Trophoblast cell (in vitro differentiated cells and primary cell): ENCODE results near the gene NMT1.

ENCODE experiments used
- DNase-seq, 2 donors: peaks; one replicate each; pipeline ENCODE4 v3.0.0-alpha.2; 2016
- H2AFZ ChIP-seq: 2 replicates; pipeline ENCODE4 v1.6.1; 2013; ENCODE audit warnings: low read length, moderate library complexity, mild to moderate bottlenecking; ENCODE audit not compliant: insufficient read depth, poor library complexity
- H2AK5ac ChIP-seq: 2 replicates; pipeline ENCODE4 v1.6.1; 2013; ENCODE audit warnings: mild to moderate bottlenecking, low read length
- H2BK120ac ChIP-seq: 2 replicates; pipeline ENCODE4 v1.6.1; 2013; ENCODE audit warnings: low read length, mild to moderate bottlenecking, moderate library complexity; ENCODE audit not compliant: insufficient read depth, poor library complexity
- H2BK12ac ChIP-seq: 2 replicates; pipeline ENCODE4 v1.6.1; 2013; ENCODE audit warnings: mild to moderate bottlenecking, low read length, moderate library complexity
- H2BK5ac ChIP-seq: 2 replicates; pipeline ENCODE4 v1.6.1; 2013; ENCODE audit warnings: low read length, low read depth, moderate library complexity, mild to moderate bottlenecking; ENCODE audit not compliant: poor library complexity
- H3K14ac ChIP-seq: 2 replicates; pipeline ENCODE4 v1.6.1; 2013; ENCODE audit warnings: mild to moderate bottlenecking, low read length
- H3K18ac ChIP-seq: 2 replicates; pipeline ENCODE4 v1.6.1; 2013; ENCODE audit warnings: mild to moderate bottlenecking, low read length
- H3K23ac ChIP-seq: 2 replicates; pipeline ENCODE4 v1.6.1; 2013; ENCODE audit warnings: low read length
- H3K27ac ChIP-seq: 2 replicates; pipeline ENCODE4 v1.5.1; 2013; ENCODE audit warnings: low read depth, mild to moderate bottlenecking, inconsistent platforms, low read length, moderate library complexity
- H3K27me3 ChIP-seq: 2 replicates; pipeline ENCODE4 v1.6.1; 2013; ENCODE audit warnings: inconsistent platforms, mild to moderate bottlenecking, low read length, moderate library complexity; ENCODE audit not compliant: insufficient read depth
- H3K36me3 ChIP-seq, 2 experiments: 1 replicate in 1 of 2; 2 replicates in 1 of 2; pipeline ENCODE4 v1.6.1; 2013; ENCODE audit warnings: low read length in 2 of 2, mild to moderate bottlenecking in 2 of 2, moderate library complexity in 1 of 2; ENCODE audit not compliant: insufficient read depth in 2 of 2, control insufficient read depth in 1 of 2
- H3K4ac ChIP-seq: 2 replicates; pipeline ENCODE4 v1.6.1; 2013; ENCODE audit warnings: low read depth, mild to moderate bottlenecking, low read length, moderate library complexity
- H3K4me1 ChIP-seq, 2 experiments: 1 replicate in 1 of 2; 2 replicates in 1 of 2; pipeline ENCODE4 v1.6.1; 2013; ENCODE audit warnings: low read length in 2 of 2, mild to moderate bottlenecking in 2 of 2, moderate library complexity in 1 of 2; ENCODE audit not compliant: insufficient read depth in 2 of 2, control insufficient read depth in 1 of 2
- H3K4me2 ChIP-seq: 2 replicates; pipeline ENCODE4 v1.6.1; 2013; ENCODE audit warnings: inconsistent platforms, mild to moderate bottlenecking, low read length, moderate library complexity
- H3K4me3 ChIP-seq: 2 replicates; pipeline ENCODE4 v1.5.1; 2013; ENCODE audit warnings: mild to moderate bottlenecking, low read depth, low read length, inconsistent platforms
- H3K79me1 ChIP-seq: one replicate; pipeline ENCODE4 v1.6.1; 2013; ENCODE audit warnings: low read length
- H3K79me2 ChIP-seq: 2 replicates; pipeline ENCODE4 v1.6.1; 2013; ENCODE audit warnings: low read length, mild to moderate bottlenecking; ENCODE audit not compliant: control insufficient read depth, insufficient read depth, poor library complexity
- H3K9ac ChIP-seq: 2 replicates; pipeline ENCODE4 v1.6.1; 2013; ENCODE audit warnings: mild to moderate bottlenecking, low read length
- H3K9me3 ChIP-seq: 2 replicates; pipeline ENCODE4 v1.6.1; 2013; ENCODE audit warnings: low read depth, mild to moderate bottlenecking, control low read depth, inconsistent platforms, low read length; ENCODE audit not compliant: insufficient read depth
- H4K12ac ChIP-seq: 2 replicates; pipeline ENCODE4 v1.6.1; 2013; ENCODE audit warnings: low read depth, mild to moderate bottlenecking, low read length, moderate library complexity
- H4K8ac ChIP-seq: 2 replicates; pipeline ENCODE4 v1.6.1; 2013; ENCODE audit warnings: low read depth, mild to moderate bottlenecking, low read length, moderate library complexity
- H4K91ac ChIP-seq: one replicate; pipeline ENCODE4 v1.6.1; 2013; ENCODE audit warnings: low read depth, mild to moderate bottlenecking, low read length, moderate library complexity
- WGBS: extraction: QIAGEN DNeasy Blood & Tissue Kit; methylation state at CpG from one replicate; pipeline ENCODE4 v1.1.7; 2013; ENCODE audit warnings: missing lambda C conversion rate; ENCODE audit not compliant: insufficient read length, insufficient coverage; ENCODE audit errors: extremely low coverage; 5-methylcytosine and 5-hydroxymethylcytosine counted together

Gene NMT1

GRCh38 chr17:45107293-45108010, 46.3 kb downstream of the NMT1 start:
- H3K36me3 ChIP-seq, result peaks cover 71 to 72% of the 10 kb centered on the region in 2 experiments
- no peak overlapping the region for H3K9ac ChIP-seq
- no CpG with 5 or more reads among the region's 13 CpGs for WGBS
- DNase-seq, result no peak
- H2AK5ac ChIP-seq, result no peak overlapping the region
- no peak overlapping the region for H4K8ac ChIP-seq
- no peak overlapping the region for H2AFZ ChIP-seq
- H3K79me2 ChIP-seq, result no peaks in the 10 kb centered on the region
- no peak overlapping the region for H3K4ac ChIP-seq
- no peak overlapping the region for H2BK12ac ChIP-seq
- peaks cover 6% of the 10 kb centered on the region for H3K79me1 ChIP-seq
- H3K4me2 ChIP-seq, result no peak overlapping the region
- no peak overlapping the region for H3K4me3 ChIP-seq
- no peak overlapping the region for H2BK120ac ChIP-seq
- no peaks in the 10 kb centered on the region for H3K27me3 ChIP-seq
- H3K9me3 ChIP-seq, result no peaks in the 10 kb centered on the region
- peaks cover 5 to 10% of the 10 kb centered on the region in 2 experiments for H3K4me1 ChIP-seq
- no peak overlapping the region for H3K27ac ChIP-seq
- H3K14ac ChIP-seq, result no peak overlapping the region
- no peak overlapping the region for H2BK5ac ChIP-seq
- no peak overlapping the region for H4K91ac ChIP-seq
- H4K12ac ChIP-seq, result no peak overlapping the region
- no peak overlapping the region for H3K23ac ChIP-seq
- no peak overlapping the region for H3K18ac ChIP-seq

DNA sequence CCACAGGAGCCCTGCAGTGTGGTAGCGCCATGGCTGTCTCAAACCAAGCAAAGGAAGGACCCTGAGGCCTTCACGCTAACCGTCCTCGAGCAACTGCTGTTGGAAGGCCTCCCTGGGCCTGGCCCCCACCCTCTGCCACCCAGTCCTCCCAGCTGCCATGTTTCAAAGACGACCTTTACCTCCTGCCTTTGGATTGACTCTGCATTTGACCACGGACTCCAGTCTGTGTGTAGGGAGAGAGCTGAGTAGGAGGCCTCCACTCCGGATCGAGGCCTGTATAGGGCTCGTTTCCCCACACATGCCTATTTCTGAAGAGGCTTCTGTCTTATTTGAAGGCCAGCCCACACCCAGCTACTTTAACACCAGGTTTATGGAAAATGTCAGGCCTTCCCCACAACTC, 46.9 kb downstream of the NMT1 start:
- H3K4me1 ChIP-seq, result peaks cover 0 to 5% of the 10 kb centered on the region in 2 experiments
- no CpG with 5 or more reads among the region's 9 CpGs for WGBS
- H3K79me1 ChIP-seq, result peaks cover under 1% of the 10 kb centered on the region

DNA sequence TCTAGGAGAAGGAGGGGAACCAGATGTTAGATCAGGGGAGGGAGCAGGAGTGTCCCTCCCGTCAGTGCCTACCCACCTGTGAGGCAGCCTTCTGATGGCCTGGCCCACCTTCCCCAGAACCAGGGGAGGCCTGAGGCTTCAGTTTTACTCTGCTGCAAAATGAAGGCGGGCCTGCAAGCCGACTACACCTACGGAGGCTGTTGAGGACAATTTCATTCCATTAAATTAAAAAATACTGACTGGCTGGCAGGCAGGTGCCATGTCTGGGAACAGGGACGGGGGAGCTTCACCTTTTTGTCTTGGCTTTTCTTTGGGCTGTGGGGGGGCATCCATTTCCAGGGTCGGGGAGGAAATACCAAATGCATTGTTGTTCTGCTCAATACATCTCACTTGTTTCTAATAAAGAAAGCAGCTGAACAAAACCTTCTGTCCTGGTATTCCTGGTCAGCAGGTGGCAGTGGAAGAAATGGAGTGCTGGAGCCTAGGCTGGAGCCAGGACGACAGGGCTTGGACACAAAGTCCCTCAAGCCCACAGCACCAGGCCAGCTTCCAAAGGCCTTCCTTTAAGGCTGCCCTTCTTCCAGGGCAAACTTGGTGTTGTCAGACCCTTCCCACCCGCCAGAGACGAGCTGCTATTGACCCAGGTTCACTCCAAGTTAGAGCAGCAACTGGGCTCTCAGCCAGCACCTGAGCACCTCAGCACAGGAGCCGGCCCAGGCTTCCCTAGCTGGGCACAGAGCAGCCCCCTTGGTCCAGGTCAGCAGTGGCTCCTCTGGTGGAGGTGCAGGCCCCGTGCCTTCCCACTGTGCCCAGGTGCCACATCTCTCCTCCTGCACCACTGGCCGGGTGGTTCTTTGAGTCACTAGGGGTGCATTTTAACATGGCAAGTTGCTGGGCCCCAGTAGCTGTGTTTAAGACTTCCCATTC, 47.7 kb downstream of the NMT1 start:
- no peak overlapping the region for H2BK120ac ChIP-seq
- peaks cover 0 to 1% of the 10 kb centered on the region in 2 experiments for H3K4me1 ChIP-seq
- no peak overlapping the region for H3K27ac ChIP-seq
- no peak overlapping the region for H2AFZ ChIP-seq
- no peak overlapping the region for H3K4me2 ChIP-seq
- no peak overlapping the region for H3K9ac ChIP-seq
- H4K12ac ChIP-seq, result no peak overlapping the region
- H2AK5ac ChIP-seq, result no peak overlapping the region
- no peak overlapping the region for H4K8ac ChIP-seq
- H2BK12ac ChIP-seq, result no peak overlapping the region
- no CpG with 5 or more reads among the region's 12 CpGs for WGBS
- no peak overlapping the region for H3K18ac ChIP-seq
- no peak overlapping the region for H2BK5ac ChIP-seq
- no peak overlapping the region for H4K91ac ChIP-seq
- H3K4ac ChIP-seq, result no peak overlapping the region
- no peaks in the 10 kb centered on the region for H3K27me3 ChIP-seq
- no peak overlapping the region for H3K14ac ChIP-seq
- no peak for DNase-seq
- no peaks in the 10 kb centered on the region for H3K79me1 ChIP-seq
- H3K79me2 ChIP-seq, result no peaks in the 10 kb centered on the region
- no peak overlapping the region for H3K4me3 ChIP-seq
- H3K36me3 ChIP-seq, result peaks cover 65 to 66% of the 10 kb centered on the region in 2 experiments
- peaks cover 2% of the 10 kb centered on the region for H3K9me3 ChIP-seq
- no peak overlapping the region for H3K23ac ChIP-seq

More for the DNA sequence above, 46.9 kb downstream of the NMT1 start:
- Histone ChIP-seq H3K23ac (no peak overlapping the region), H3K79me2 (no peaks in the 10 kb centered on the region), H3K4ac (no peak overlapping the region), H3K14ac (no peak overlapping the region), H3K27ac (no peak overlapping the region), H2AK5ac (no peak overlapping the region), H4K91ac (no peak overlapping the region), H3K27me3 (no peaks in the 10 kb centered on the region), H2BK120ac (no peak overlapping the region), H4K12ac (no peak overlapping the region), H3K36me3 (peaks cover 70 to 72% of the 10 kb centered on the region in 2 experiments), H3K4me3 (no peak overlapping the region), H2AFZ (no peak overlapping the region), H2BK12ac (no peak overlapping the region), H4K8ac (no peak overlapping the region), H3K9me3 (peaks cover 2% of the 10 kb centered on the region), H3K9ac (no peak overlapping the region), H3K4me2 (no peak overlapping the region), H3K18ac (no peak overlapping the region), H2BK5ac (no peak overlapping the region)
- no peak for DNase-seq

GRCh38 chr17:45110676-45111611, 49.8 kb downstream of the NMT1 start:
- Histone ChIP-seq H3K79me2 (no peaks in the 10 kb centered on the region), H3K9me3 (peaks cover 2% of the 10 kb centered on the region), H2BK5ac (no peak overlapping the region), H2BK12ac (no peak overlapping the region), H3K4me3 (no peak overlapping the region), H3K27me3 (no peaks in the 10 kb centered on the region), H3K23ac (no peak overlapping the region), H3K4ac (no peak overlapping the region), H3K27ac (no peak overlapping the region), H3K14ac (no peak overlapping the region), H2AK5ac (no peak overlapping the region), H2AFZ (no peak overlapping the region), H4K8ac (no peak overlapping the region), H3K36me3 (peaks cover 45 to 46% of the 10 kb centered on the region in 2 experiments), H3K4me1 (peaks cover 9 to 11% of the 10 kb centered on the region in 2 experiments), H3K9ac (no peak overlapping the region), H4K91ac (no peak overlapping the region), H3K79me1 (peaks cover 4% of the 10 kb centered on the region), H2BK120ac (no peak overlapping the region), H3K4me2 (no peak overlapping the region), H3K18ac (no peak overlapping the region), H4K12ac (no peak overlapping the region)
- no peak for DNase-seq
- no CpG with 5 or more reads among the region's 16 CpGs for WGBS
